ENCODE results near the gene TRPM4.

DNA sequence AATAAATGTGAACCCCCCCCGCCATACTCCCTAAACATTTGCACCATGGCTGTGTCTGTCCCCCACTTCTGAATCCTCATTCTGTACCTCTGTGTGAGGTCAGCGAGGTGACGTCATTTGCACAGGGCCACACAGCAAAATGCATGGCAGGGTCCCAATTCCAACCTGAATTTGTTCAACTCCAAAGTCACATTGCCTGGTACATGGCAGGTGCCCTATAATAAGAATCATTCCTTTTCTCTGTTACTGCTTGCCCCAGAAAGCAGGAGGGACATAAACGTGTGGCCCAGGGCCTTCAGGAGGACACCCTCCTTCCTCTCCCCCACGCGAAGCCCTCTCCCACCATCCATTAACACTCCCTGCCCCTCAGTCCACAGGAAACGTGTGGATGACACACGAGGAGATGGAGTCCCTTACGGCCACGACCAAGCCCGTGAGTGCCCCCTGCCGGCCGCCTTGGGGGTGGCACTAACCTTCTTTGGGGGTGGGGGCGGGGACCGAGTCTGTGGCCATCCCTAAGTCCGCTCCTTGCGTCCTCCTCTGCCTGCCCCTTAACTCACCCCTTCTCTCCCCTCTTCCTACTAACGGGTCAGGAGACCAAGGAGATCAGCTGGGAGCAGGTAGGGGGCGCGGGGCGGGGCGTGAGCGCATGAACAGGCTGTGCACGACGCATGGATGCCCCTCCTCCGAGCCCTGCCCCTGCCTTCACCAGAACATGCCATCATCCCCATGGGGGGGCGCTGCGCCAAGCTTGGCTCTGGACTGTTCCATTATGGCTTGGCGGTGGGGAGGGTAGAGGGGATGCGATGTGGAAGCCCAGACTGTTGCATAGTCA is 11.8 kb upstream of the TRPM4 start:
- TF ChIP-seq CTCF (IDR thresholded peaks at IDR 0.05) = peak; percentile 51 to 86 (median 82)
- TF ChIP-seq POLR2A (IDR thresholded peaks at IDR 0.05) = no peak

All from Peyer's patch (tissue), 4 donors.